ENCODE measurements around the gene DEPDC5.

Gene DEPDC5

GRCh38 chr22:31852691-31853421, 99.0 kb downstream of the DEPDC5 start:
- TF ChIP-seq CTCF (IDR thresholded peaks at IDR 0.05; ENCODE audit: low read depth, low read length) (no peak), POLR2A (IDR thresholded peaks at IDR 0.05; ENCODE audit: extremely low read depth, insufficient read length) (no peak), MAX (IDR thresholded peaks at IDR 0.05; ENCODE audit: low read depth, low read length) (no peak), MYC (IDR thresholded peaks at IDR 0.05; ENCODE audit: low read depth, low read length) (no peak)
- DNase-seq (ENCODE audit: low read depth), result no peak

GRCh38 chr22:31853736-31854495, 100.1 kb downstream of the DEPDC5 start:
- no peak for DNase-seq (ENCODE audit: low read depth)
- TF ChIP-seq MYC (IDR thresholded peaks at IDR 0.05; ENCODE audit: low read depth, low read length) (no peak), POLR2A (IDR thresholded peaks at IDR 0.05; ENCODE audit: extremely low read depth, insufficient read length) (no peak), CTCF (IDR thresholded peaks at IDR 0.05; ENCODE audit: low read depth, low read length) (no peak), MAX (IDR thresholded peaks at IDR 0.05; ENCODE audit: low read depth, low read length) (no peak)
- H3K4me3 ChIP-seq (ENCODE audit: low read depth, low read length), result no peak overlapping the region

More at GRCh38 chr22:31852691-31853421, 99.0 kb downstream of the DEPDC5 start:
- H3K4me3 ChIP-seq (ENCODE audit: low read depth, low read length), result no peak overlapping the region

GRCh38 chr22:31857247-31857646, 103.4 kb downstream of the DEPDC5 start:
- no peak overlapping the region for H3K4me3 ChIP-seq (ENCODE audit: low read depth, low read length)
- DNase-seq (ENCODE audit: low read depth), result no peak
- no peak for TF ChIP-seq MAX (IDR thresholded peaks at IDR 0.05; ENCODE audit: low read depth, low read length)
- TF ChIP-seq MYC (IDR thresholded peaks at IDR 0.05; ENCODE audit: low read depth, low read length), result no peak
- no peak for TF ChIP-seq CTCF (IDR thresholded peaks at IDR 0.05; ENCODE audit: low read depth, low read length)
- TF ChIP-seq POLR2A (IDR thresholded peaks at IDR 0.05; ENCODE audit: extremely low read depth, insufficient read length), result no peak

GRCh38 chr22:31861226-31861840, 107.5 kb downstream of the DEPDC5 start:
- TF ChIP-seq MYC (IDR thresholded peaks at IDR 0.05; ENCODE audit: low read depth, low read length) (no peak), POLR2A (IDR thresholded peaks at IDR 0.05; ENCODE audit: extremely low read depth, insufficient read length) (no peak), MAX (IDR thresholded peaks at IDR 0.05; ENCODE audit: low read depth, low read length) (no peak), CTCF (IDR thresholded peaks at IDR 0.05; ENCODE audit: low read depth, low read length) (no peak)
- DNase-seq (ENCODE audit: low read depth), result no peak
- no peak overlapping the region for H3K4me3 ChIP-seq (ENCODE audit: low read depth, low read length)

- TF ChIP-seq POLR2A (IDR thresholded peaks at IDR 0.05; ENCODE audit: extremely low read depth, insufficient read length) (no peak), MAX (IDR thresholded peaks at IDR 0.05; ENCODE audit: low read depth, low read length) (no peak), MYC (IDR thresholded peaks at IDR 0.05; ENCODE audit: low read depth, low read length) (no peak), CTCF (IDR thresholded peaks at IDR 0.05; ENCODE audit: low read depth, low read length) (no peak)
- no peak for DNase-seq (ENCODE audit: low read depth)
Measured at GRCh38 chr22:31866918-31867317, 113.1 kb downstream of the DEPDC5 start.

More at GRCh38 chr22:31866918-31867317, 113.1 kb downstream of the DEPDC5 start:
- H3K4me3 ChIP-seq (ENCODE audit: low read depth, low read length), result no peak overlapping the region

Data from NB4 (cell line).